ENCODE data around the gene VAV3. TPM values are rescaled to one million over a fixed set of nuclear protein-coding genes. Genes with fewer than 3 reads are reported as not detected.

The VAV3 gene
- total and polyA plus RNA-seq, 8 donors = 7.1 to 21.4 (median 12.8) TPM

DNA sequence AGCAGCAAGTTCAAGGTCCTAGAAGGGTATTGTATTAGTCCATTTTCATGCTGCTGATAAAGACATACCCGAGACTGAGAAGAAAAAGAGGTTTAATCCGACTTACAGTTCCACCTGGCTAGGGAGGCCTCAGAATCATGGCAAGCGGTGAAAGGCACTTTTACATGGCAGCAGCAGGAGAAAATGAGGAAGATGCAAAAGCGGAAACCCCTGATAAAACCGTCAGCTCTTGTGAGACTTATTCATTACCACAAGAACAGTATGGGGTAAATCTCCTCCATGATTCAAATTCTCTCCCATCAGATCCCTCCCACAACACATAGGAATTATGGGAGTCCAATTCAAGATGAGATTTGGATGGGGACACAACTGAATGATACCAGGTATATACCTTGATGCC lies 414.6 kb downstream of the VAV3 start:
- no peaks in the 10 kb centered on the region for H3K27me3 ChIP-seq
- ATAC-seq (no peak), FAIRE-seq (no peak), DNase-seq (no peak)
- no peak overlapping the region for H3K27ac ChIP-seq
- no peak overlapping the region for H3K4me3 ChIP-seq
- TF ChIP-seq, protein P1, sequence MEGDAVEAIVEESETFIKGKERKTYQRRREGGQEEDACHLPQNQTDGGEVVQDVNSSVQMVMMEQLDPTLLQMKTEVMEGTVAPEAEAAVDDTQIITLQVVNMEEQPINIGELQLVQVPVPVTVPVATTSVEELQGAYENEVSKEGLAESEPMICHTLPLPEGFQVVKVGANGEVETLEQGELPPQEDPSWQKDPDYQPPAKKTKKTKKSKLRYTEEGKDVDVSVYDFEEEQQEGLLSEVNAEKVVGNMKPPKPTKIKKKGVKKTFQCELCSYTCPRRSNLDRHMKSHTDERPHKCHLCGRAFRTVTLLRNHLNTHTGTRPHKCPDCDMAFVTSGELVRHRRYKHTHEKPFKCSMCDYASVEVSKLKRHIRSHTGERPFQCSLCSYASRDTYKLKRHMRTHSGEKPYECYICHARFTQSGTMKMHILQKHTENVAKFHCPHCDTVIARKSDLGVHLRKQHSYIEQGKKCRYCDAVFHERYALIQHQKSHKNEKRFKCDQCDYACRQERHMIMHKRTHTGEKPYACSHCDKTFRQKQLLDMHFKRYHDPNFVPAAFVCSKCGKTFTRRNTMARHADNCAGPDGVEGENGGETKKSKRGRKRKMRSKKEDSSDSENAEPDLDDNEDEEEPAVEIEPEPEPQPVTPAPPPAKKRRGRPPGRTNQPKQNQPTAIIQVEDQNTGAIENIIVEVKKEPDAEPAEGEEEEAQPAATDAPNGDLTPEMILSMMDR (IDR thresholded peaks at IDR 0.05) = no peak
- no peaks in the 10 kb centered on the region for H3K9me3 ChIP-seq
- 61 to 77% methylated on average over 5 of the region's 5 CpGs for WGBS, 2 donors
- no peaks in the 10 kb centered on the region for H3K36me3 ChIP-seq
- intact Hi-C loops (cut with DNase I) = no loop called here
- no peaks in the 10 kb centered on the region for H3K4me1 ChIP-seq

DNA sequence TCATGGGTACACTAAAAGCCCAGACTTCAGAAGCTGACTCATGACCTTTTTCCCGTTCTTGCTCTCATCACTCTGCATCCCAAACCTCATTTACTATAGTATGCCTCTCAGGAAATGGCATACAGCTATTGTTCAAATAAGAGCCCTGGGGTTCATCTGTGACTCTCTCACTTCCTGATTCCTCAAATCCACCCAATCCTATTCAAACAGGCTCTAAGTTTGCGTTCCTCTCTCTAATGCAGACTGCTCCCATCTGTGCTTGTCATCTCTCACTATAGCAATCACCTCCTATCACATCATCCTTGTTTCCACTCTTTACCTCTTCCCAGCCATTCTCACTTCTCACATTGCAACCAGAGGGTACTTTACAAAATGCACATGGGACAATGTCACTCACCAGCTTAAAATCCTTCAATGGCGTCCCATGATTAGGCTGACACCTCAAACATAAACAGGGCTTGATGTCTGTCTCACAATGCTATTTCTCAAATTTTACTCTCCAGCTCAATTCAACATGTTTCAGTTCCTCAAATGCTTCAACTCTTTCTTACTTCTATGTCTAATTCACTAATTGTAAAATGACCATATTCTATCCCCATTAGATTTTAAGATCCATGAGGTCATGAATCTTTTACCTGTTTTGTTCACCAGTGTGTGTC lies 415.7 kb downstream of the VAV3 start:
- Histone ChIP-seq H3K27ac (no peak overlapping the region), H3K4me1 (no peaks in the 10 kb centered on the region), H3K36me3 (no peaks in the 10 kb centered on the region), H3K9me3 (no peaks in the 10 kb centered on the region), H3K27me3 (no peaks in the 10 kb centered on the region), H3K4me3 (no peak overlapping the region)
- FAIRE-seq = no peak
- no peak for ATAC-seq
- WGBS, 2 donors = 50 to 67% methylated on average over 3 of the region's 3 CpGs
- intact Hi-C loops (cut with DNase I) = no loop called here
- no peak for DNase-seq
- TF ChIP-seq, protein P1 (IDR thresholded peaks at IDR 0.05) = no peak

DNA sequence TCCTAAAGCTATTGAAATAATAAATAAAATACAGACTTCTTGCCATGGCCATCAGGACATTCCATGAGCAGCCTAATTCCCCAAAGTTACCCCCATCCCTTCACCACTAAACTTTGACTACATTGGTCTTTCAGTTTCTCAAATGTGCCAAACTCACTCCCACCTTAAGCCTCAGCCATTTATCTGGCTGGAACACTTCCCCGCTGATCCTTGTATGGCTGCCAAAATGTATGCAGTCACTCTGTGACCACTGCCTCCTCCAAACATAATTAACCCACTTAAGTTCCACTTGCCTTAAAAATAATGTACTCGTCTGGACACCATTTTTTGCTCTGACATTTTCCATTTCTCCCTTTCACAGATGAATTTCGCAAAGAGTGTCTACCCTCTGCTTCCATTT lies 416.7 kb downstream of the VAV3 start:
- WGBS, 2 donors = 63 to 71% methylated on average over 3 of the region's 3 CpGs
- ATAC-seq (no peak), DNase-seq (no peak), FAIRE-seq (no peak)
- Histone ChIP-seq H3K27ac (no peak overlapping the region), H3K4me1 (no peaks in the 10 kb centered on the region), H3K27me3 (no peaks in the 10 kb centered on the region), H3K4me3 (no peak overlapping the region), H3K9me3 (no peaks in the 10 kb centered on the region), H3K36me3 (no peaks in the 10 kb centered on the region)
- intact Hi-C loops (cut with DNase I) = no loop called here
- TF ChIP-seq, protein P1 (IDR thresholded peaks at IDR 0.05) = no peak

DNA sequence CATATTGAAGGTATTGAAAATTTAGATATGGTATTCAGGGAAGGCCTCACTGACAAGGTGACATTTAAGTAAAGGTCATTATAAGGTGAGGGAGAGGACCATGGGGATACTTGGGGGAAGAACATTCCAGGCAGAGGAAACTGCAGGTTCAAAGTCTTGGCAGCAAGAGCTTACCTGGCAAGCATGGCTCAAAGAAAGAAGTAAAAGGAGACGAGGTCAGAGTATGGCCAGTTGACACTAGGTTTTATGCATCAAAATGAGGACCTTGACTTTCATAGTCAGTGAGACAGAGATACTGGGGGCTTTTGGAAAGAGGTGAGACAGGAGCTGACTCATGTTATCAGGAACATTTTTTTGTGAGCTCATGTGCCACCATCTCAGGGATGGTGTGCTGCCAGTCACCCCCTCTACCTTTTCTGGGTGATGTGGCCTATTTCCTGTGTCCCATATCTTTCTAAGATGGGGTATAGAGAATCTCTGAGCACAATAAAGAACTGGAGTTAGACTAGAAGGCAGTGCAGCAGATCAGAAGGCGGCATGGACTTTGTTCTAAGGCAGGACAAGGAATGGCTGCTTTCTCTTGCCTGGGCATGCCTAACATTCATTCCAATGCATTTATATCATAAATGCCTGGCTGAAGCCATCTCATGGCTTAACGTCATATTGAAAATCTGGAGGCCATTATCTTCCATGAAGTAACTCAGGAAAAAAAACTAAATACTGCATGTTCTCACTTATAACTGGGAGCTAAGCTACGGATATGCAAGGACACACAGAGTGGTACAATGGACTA lies 417.4 kb downstream of the VAV3 start:
- Histone ChIP-seq H3K9me3 (no peaks in the 10 kb centered on the region), H3K27ac (no peak overlapping the region), H3K4me3 (no peak overlapping the region), H3K4me1 (no peaks in the 10 kb centered on the region), H3K27me3 (no peaks in the 10 kb centered on the region), H3K36me3 (no peaks in the 10 kb centered on the region)
- ATAC-seq (no peak), DNase-seq (no peak), FAIRE-seq (no peak)
- 70 to 75% methylated on average over 4 of the region's 4 CpGs for WGBS, 2 donors
- intact Hi-C loops (cut with DNase I) = no loop called here
- TF ChIP-seq, protein P1 (IDR thresholded peaks at IDR 0.05) = no peak

DNA sequence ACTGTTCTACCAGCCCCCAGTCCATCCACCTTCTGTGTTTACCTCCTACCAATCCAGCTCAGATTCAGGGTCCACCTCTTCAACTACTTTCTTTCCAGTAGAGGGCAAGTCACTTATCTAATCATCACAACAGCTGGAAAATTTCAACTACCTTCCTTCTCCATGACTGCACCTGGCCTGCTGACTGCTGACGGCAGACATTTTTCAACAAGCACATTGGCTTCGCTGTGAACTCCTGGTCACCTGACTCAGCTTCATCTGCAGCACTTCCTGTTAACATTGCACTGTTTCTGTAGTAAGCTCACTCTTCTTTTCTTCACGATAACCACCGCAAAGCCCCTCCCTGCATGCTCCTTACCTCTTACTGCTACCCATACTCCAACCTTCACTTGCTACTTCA lies 418.4 kb downstream of the VAV3 start:
- no peaks in the 10 kb centered on the region for H3K4me1 ChIP-seq
- no peak overlapping the region for H3K4me3 ChIP-seq
- H3K27me3 ChIP-seq = no peaks in the 10 kb centered on the region
- no peaks in the 10 kb centered on the region for H3K9me3 ChIP-seq
- no peak overlapping the region for H3K27ac ChIP-seq
- TF ChIP-seq, protein P1 (IDR thresholded peaks at IDR 0.05) = no peak
- DNase-seq (no peak), FAIRE-seq (no peak), ATAC-seq (no peak)
- WGBS, 2 donors = 71 to 82% methylated on average over 4 of the region's 4 CpGs
- intact Hi-C loops (cut with DNase I) = no loop called here
- H3K36me3 ChIP-seq = no peaks in the 10 kb centered on the region

Measured in pancreas (tissue), 10 donors.